Measurements from ENCODE around the gene LECT2. TPM values are rescaled to one million over a fixed set of nuclear protein-coding genes. Genes with fewer than 3 reads are reported as not detected.

Gene LECT2
- total RNA-seq (not detected), polyA plus RNA-seq (not detected)
- long read RNA-seq, donor 1 = 0 reads
- long read RNA-seq, donor 2 = 0 reads
- long read RNA-seq, donor 3 = 0 reads

DNA sequence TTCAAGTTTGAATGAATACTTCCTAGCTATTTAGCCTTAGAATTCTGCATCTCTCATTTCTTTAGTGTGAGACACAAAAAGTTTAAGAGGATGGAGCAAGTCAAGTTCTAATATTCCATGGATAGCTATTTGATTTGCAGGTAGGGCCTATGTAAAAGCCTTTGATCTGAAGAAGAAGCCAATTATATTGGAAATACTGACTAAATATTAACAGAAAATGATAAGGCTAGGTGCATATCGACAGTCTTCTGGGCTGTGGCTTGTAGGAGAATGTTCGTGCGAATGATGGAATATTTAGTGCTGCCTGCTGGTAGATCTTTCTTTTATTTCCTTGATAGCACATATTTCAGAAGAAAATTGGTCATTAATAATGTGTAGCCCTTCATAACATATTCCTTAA is at the start of gene LECT2:
Gene LECT2, minus strand, starts transcription at position 85 of the 400 bp plus-strand sequence. CDS start 150 bp downstream, outside the sequence.
- Histone ChIP-seq H3K9me3 (no peaks in the 10 kb centered on the region), H3K4me1 (ENCODE audit: insufficient read depth) (no peaks in the 10 kb centered on the region), H3K36me3 (no peaks in the 10 kb centered on the region), H3K27ac (no peak within 1 kb of the TSS), H3K4me3 (no peak within 1 kb of the TSS), H3K27me3 (no peaks in the 10 kb centered on the region)
- TF ChIP-seq EP300 (IDR thresholded peaks at IDR 0.05) (no peak), POLR2A (IDR thresholded peaks at IDR 0.05) (no peak)
- TF ChIP-seq, protein P1, sequence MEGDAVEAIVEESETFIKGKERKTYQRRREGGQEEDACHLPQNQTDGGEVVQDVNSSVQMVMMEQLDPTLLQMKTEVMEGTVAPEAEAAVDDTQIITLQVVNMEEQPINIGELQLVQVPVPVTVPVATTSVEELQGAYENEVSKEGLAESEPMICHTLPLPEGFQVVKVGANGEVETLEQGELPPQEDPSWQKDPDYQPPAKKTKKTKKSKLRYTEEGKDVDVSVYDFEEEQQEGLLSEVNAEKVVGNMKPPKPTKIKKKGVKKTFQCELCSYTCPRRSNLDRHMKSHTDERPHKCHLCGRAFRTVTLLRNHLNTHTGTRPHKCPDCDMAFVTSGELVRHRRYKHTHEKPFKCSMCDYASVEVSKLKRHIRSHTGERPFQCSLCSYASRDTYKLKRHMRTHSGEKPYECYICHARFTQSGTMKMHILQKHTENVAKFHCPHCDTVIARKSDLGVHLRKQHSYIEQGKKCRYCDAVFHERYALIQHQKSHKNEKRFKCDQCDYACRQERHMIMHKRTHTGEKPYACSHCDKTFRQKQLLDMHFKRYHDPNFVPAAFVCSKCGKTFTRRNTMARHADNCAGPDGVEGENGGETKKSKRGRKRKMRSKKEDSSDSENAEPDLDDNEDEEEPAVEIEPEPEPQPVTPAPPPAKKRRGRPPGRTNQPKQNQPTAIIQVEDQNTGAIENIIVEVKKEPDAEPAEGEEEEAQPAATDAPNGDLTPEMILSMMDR (IDR thresholded peaks at IDR 0.05) = no peak
- no peak for DNase-seq
- 81 to 90% (median 86%) methylated on average over 3 of the region's 3 CpGs for WGBS, 3 donors
- intact Hi-C loops (cut with DNase I) = no loop called here

DNA sequence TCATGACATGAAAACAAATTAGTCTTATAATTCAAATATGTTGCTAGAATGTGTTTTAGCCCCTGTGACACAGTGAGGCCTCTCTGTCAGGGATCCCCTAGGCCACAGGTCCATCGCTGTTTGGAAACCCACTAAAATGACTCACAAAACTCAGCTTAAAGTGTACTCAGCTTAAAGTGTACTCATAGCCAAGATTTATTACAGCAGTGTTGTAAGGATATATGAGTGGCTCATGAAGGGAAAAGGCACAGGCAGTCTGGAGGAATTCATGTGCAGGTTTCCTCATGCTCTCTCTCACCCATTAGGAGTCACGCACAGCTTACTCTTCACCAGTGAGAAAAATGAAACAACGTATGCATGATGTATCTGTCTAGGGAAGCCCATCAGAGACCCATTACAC is 49.7 kb upstream of the LECT2 start:
- TF ChIP-seq EP300 (IDR thresholded peaks at IDR 0.05) (no peak), POLR2A (IDR thresholded peaks at IDR 0.05) (no peak)
- TF ChIP-seq, protein P1 (IDR thresholded peaks at IDR 0.05) = no peak
- Histone ChIP-seq H3K27me3 (no peaks in the 10 kb centered on the region), H3K9me3 (no peaks in the 10 kb centered on the region), H3K27ac (no peak overlapping the region), H3K4me1 (ENCODE audit: insufficient read depth) (no peaks in the 10 kb centered on the region), H3K36me3 (no peaks in the 10 kb centered on the region), H3K4me3 (no peak overlapping the region)
- intact Hi-C loops (cut with DNase I) = no loop called here
- 91 to 97% (median 96%) methylated on average over 3 of the region's 3 CpGs for WGBS, 3 donors
- DNase-seq = no peak

DNA sequence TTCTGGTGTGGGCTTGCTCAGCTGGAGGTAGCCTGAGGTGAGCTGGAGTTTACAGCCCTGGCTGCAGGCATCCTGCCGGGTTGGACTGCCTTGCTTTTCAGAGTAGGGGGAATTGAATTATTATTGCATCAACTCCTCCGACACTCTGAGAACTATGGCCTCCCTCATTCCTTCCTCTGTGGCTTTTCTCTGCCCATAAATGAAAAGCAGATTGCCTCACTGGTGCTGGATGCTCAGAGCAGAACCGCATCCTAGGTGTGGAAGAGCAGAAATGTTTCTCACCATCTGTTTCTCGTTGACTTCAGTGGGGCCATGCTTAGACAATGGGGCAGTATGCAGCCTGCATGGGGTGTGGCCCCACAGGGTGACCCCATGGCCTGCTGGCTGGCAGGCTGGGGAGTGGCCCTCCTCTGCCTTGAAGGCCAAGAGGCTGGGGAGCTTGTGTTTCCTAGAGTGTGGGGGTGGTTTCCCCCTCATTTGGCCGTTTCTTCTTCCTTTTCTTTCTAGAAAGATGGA is 46.7 kb upstream of the LECT2 start:
- DNase-seq = peak in 1 of 5 donors; percentile 42
- H3K4me3 ChIP-seq = no peak overlapping the region
- H3K9me3 ChIP-seq = no peaks in the 10 kb centered on the region
- WGBS, 3 donors = 22 to 25% (median 24%) methylated on average over 4 to 5 of the region's 5 CpGs
- H3K36me3 ChIP-seq = no peaks in the 10 kb centered on the region
- no peaks in the 10 kb centered on the region for H3K27me3 ChIP-seq
- H3K27ac ChIP-seq = no peak overlapping the region
- intact Hi-C loops (cut with DNase I) = no loop called here
- no peaks in the 10 kb centered on the region for H3K4me1 ChIP-seq (ENCODE audit: insufficient read depth)
- TF ChIP-seq EP300 (IDR thresholded peaks at IDR 0.05) (no peak), POLR2A (IDR thresholded peaks at IDR 0.05) (no peak)
- TF ChIP-seq, protein P1 (IDR thresholded peaks at IDR 0.05) = no peak

DNA sequence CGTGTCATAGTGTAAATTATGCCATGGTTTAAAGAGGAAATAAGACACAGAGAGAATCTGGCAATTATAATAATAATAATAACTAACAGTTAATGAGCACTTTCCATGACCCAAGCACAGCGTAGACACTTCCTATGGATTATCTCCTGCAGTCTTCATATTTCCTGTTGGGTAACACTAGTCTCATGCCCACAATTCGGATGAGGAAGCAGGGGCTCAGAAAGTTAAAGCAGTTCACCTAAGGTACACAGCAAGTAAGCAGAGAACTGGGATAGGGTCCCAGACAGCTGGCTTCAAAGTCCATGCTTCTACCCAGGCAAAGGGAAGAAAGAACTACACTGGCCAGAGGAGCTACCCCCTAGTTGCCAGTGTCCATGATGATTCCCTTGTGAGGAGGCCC is 46.1 kb upstream of the LECT2 start:
- TF ChIP-seq POLR2A (IDR thresholded peaks at IDR 0.05) (no peak), EP300 (IDR thresholded peaks at IDR 0.05) (no peak)
- TF ChIP-seq, protein P1 (IDR thresholded peaks at IDR 0.05) = no peak
- Histone ChIP-seq H3K4me1 (ENCODE audit: insufficient read depth) (no peaks in the 10 kb centered on the region), H3K4me3 (no peak overlapping the region), H3K36me3 (no peaks in the 10 kb centered on the region), H3K9me3 (no peaks in the 10 kb centered on the region), H3K27me3 (no peaks in the 10 kb centered on the region), H3K27ac (no peak overlapping the region)
- 75 to 93% (median 91%) methylated on average over 3 of the region's 3 CpGs for WGBS, 3 donors
- intact Hi-C loops (cut with DNase I) = no loop called here
- no peak for DNase-seq

Measured in ovary (tissue), 10 donors.